GM20000 (cell line): ENCODE data around the gene CUL3.

Source experiments
- DNase-seq: peaks from one replicate; pipeline ENCODE4 v3.0.0; 2012; ENCODE audit warnings: low spot score
- TF ChIP-seq, protein P1 (sequence below): IDR thresholded peaks from 2 replicates; pipeline ENCODE4 v1.5.1; 2012; ENCODE audit warnings: mild to moderate bottlenecking, control low read depth; ENCODE audit errors: extremely low read depth, missing control alignments

The CUL3 gene

DNA sequence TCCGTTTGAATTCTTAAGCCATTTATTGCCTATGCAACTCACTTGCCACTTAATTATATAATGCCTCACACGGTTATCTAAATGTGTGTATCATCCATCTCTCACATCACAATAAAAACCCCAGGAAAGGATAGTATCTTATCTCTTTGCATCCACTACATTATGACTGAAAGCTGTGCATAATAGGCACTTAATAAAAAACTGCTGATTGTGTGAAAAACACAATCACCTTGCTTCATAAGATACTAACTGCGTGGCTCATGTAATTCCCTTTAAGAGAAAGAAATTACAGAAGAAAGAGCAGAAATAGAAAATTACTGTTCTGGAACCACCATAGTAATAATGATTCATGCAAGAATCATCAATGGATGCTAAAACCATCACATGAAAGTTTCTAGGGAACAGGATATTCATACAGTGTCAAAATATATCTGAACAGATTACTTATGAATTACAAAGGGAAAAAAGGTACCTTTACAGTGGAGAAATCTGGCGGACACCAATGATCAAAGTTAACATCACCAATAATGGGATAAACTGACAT, 29.3 kb downstream of the CUL3 start:
- TF ChIP-seq, protein P1, sequence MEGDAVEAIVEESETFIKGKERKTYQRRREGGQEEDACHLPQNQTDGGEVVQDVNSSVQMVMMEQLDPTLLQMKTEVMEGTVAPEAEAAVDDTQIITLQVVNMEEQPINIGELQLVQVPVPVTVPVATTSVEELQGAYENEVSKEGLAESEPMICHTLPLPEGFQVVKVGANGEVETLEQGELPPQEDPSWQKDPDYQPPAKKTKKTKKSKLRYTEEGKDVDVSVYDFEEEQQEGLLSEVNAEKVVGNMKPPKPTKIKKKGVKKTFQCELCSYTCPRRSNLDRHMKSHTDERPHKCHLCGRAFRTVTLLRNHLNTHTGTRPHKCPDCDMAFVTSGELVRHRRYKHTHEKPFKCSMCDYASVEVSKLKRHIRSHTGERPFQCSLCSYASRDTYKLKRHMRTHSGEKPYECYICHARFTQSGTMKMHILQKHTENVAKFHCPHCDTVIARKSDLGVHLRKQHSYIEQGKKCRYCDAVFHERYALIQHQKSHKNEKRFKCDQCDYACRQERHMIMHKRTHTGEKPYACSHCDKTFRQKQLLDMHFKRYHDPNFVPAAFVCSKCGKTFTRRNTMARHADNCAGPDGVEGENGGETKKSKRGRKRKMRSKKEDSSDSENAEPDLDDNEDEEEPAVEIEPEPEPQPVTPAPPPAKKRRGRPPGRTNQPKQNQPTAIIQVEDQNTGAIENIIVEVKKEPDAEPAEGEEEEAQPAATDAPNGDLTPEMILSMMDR = no peak
- no peak for DNase-seq

DNA sequence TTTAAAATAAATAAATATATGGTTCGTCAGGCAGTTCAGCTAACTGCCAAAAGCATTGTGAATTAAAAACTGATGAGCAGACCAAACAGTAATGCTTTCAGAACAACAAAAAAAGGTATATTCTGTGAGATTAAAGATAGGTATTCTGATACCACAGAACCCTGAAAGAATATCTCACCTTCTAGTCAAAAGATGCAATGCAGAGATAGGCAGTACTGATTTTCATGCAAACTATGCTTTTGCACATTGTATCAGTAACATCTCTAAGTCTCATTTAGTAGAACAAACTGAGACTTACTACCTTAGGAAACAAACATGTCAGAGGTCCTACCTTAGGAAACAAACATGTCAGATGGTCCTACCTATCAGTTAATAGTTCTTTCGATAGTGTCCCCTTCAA, 32.4 kb downstream of the CUL3 start:
- DNase-seq = no peak
- TF ChIP-seq, protein P1 = no peak

DNA sequence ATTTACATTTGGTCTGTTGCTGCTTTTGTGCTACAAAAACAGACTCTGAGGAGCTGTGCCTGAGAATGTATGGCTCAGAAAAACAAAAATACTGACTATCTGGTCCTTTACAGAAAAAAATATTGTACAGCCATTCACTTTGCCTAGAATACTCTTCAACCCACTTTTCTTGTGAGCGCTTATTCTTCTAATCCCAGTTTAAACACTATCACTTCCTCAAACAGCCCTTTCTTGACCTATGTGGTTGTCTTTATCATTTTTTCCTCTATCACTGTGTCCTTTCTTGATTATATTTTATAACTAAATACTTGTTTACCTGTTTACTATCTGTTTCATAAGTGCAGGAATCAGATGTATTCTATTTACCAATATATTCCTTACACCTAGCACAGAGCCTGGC, 33.5 kb downstream of the CUL3 start:
- TF ChIP-seq, protein P1 = no peak
- no peak for DNase-seq

DNA sequence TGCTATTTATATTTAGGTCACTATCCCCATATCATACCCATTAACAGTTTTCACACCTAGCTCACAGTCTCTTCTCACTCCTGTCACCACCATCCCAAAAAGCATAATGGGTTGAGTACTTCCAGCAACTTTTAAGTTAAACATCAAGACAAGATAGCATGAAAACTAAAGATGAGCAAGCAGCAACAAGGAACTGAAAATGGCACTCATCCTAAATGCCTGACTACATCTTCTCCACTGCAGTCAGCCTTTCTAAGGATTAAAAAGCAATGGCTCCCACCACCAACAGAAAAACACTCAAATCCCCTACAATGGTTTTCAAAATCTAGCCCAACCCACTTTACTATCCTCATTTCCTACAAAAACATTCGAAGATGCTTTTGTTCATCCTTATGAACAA, 38.2 kb downstream of the CUL3 start:
- TF ChIP-seq, protein P1 = no peak
- DNase-seq = no peak

DNA sequence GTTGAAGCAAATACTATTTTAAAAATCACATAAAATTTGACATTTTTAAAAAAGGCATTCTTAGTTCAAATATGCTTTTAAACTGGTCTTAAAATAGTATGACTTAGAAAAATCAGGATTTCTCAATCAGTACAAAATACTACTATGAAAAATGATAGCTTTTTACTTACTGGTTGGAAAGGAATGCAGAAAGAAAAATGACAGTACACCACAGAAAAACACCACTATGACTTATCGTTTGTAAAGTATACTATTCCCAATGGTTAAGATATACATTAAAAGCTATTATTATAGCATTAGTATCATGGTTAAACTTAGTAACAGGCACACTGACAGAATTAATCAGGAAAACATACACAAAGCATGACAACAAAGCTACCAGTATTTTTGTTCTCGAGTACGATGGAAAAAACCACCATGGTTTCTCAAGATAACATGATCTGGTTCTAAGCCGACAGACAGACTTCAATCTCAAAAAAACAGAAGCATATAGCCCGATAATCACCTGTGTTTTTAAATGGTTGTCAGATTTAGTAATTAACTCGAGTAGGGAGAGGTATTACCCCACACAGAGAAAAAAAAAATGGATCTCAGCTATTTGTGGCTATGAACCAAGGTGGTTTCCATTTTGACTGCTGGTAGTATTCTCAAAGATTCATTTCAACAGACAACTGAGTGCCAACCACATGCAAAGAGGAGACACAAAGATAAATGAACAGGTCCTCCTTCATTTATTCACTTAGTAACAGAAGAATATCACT, 39.1 kb downstream of the CUL3 start:
- TF ChIP-seq, protein P1 = no peak
- peak; percentile 16 for DNase-seq

DNA sequence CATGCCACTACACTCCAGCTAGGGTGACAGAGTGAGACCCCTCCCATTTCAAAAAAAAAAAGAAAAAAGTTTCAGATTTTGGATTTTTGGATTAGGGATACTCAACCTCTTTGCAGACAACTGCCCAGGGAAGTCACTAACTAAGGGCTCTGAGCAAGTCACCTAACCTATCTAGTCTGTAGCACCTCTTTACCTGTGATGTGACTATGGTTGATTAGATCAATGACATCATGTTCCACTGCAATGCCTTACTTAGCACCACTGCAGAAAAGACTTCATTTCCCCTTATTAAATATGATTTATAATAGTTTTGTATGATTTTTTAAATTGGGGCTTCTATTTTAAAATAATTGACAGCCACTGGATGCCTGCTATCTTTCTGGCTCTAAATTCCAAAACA, 41.2 kb downstream of the CUL3 start:
- no peak for DNase-seq

DNA sequence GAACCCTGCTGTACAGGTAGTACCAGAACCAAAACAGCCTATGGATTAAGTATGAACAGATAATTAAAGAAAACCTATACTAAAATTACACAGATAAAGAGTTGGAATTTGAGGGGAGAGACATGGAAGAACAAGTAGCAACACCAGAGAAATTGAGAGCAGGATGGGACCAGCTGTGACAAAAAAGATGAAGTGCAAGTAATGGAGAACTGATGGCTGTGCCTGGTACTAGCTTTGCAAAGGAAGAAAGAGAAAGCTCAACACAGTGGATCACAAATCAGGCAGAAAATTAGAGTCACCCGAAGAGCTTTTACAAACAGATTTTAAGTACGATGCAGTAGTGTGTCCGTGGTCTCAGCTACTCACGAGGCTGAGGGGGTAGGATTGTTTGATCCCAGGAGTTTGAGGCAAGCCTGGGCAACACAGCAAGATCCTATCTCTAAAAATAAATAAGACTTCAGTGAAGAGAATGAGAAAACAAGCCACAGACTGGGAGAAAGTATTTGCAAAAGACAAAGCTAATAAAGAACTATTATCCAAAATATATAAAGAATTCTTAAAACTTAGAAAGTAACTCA, 46.5 kb downstream of the CUL3 start:
- TF ChIP-seq, protein P1 = no peak
- no peak for DNase-seq

More for the DNA sequence above, 41.2 kb downstream of the CUL3 start:
- TF ChIP-seq, protein P1 = no peak
